ENCODE results near the gene OXSR1.

The OXSR1 gene

GRCh38 chr3:38141173-38141951 is 24.0 kb upstream of the OXSR1 start:
- TF ChIP-seq, protein P1, sequence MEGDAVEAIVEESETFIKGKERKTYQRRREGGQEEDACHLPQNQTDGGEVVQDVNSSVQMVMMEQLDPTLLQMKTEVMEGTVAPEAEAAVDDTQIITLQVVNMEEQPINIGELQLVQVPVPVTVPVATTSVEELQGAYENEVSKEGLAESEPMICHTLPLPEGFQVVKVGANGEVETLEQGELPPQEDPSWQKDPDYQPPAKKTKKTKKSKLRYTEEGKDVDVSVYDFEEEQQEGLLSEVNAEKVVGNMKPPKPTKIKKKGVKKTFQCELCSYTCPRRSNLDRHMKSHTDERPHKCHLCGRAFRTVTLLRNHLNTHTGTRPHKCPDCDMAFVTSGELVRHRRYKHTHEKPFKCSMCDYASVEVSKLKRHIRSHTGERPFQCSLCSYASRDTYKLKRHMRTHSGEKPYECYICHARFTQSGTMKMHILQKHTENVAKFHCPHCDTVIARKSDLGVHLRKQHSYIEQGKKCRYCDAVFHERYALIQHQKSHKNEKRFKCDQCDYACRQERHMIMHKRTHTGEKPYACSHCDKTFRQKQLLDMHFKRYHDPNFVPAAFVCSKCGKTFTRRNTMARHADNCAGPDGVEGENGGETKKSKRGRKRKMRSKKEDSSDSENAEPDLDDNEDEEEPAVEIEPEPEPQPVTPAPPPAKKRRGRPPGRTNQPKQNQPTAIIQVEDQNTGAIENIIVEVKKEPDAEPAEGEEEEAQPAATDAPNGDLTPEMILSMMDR (conservative IDR thresholded peaks at IDR 0.05; ENCODE audit: low read length): no peak
- DNase-seq (ENCODE audit: low read depth): no peak

DNA sequence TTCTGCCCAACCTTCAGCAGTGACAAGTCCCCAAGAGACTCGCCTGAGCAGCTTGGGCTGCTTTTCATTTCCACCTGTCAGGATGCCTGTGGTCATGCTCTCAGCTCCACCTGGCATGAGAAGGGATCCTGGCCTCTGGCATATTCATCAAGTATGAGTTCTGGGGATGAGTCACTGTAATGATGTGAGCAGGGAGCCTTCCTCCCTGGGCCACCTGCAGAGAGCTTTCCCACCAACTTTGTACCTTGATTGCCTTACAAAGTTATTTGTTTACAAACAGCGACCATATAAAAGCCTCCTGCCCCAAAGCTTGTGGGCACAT is 23.4 kb upstream of the OXSR1 start:
- H3K4me3 ChIP-seq (ENCODE audit: low read length): no peak overlapping the region
- TF ChIP-seq, protein P1 (conservative IDR thresholded peaks at IDR 0.05; ENCODE audit: low read length): no peak
- no peak for DNase-seq (ENCODE audit: low read depth)

More at GRCh38 chr3:38141173-38141951, 24.0 kb upstream of the OXSR1 start:
- H3K4me3 ChIP-seq (ENCODE audit: low read length): no peak overlapping the region

GRCh38 chr3:38142959-38143358 is 22.4 kb upstream of the OXSR1 start:
- DNase-seq (ENCODE audit: low read depth): no peak
- TF ChIP-seq, protein P1 (conservative IDR thresholded peaks at IDR 0.05; ENCODE audit: low read length): no peak
- H3K4me3 ChIP-seq (ENCODE audit: low read length): no peak overlapping the region

DNA sequence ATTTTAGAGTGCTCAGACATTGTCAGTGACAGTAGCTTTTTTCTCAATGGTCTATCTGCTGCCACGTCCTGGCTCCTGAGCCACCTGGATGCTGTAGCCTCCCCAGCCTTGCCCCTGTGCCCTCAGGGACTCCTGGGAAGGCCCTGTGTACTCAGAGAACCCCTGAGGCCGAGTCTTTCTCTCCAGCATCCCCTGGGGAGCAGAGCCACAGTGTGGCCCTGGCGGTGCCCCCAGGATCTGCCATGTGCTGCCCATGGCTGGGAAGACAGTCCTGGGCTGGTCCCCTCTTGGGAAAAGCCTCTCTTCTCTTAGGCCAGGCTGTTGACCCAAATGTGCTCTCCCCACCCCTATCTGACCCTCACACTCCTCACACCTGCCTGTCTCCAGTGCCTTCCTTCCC is 21.8 kb upstream of the OXSR1 start:
- no peak for DNase-seq (ENCODE audit: low read depth)
- no peak overlapping the region for H3K4me3 ChIP-seq (ENCODE audit: low read length)
- TF ChIP-seq, protein P1 (conservative IDR thresholded peaks at IDR 0.05; ENCODE audit: low read length): no peak

GRCh38 chr3:38146504-38146903 is 18.8 kb upstream of the OXSR1 start:
- H3K4me3 ChIP-seq (ENCODE audit: low read length): no peak overlapping the region
- no peak for DNase-seq (ENCODE audit: low read depth)
- TF ChIP-seq, protein P1 (conservative IDR thresholded peaks at IDR 0.05; ENCODE audit: low read length): no peak

GRCh38 chr3:38147421-38147820 is 17.9 kb upstream of the OXSR1 start:
- DNase-seq (ENCODE audit: low read depth): no peak
- TF ChIP-seq, protein P1 (conservative IDR thresholded peaks at IDR 0.05; ENCODE audit: low read length): no peak
- H3K4me3 ChIP-seq (ENCODE audit: low read length): no peak overlapping the region

DNA sequence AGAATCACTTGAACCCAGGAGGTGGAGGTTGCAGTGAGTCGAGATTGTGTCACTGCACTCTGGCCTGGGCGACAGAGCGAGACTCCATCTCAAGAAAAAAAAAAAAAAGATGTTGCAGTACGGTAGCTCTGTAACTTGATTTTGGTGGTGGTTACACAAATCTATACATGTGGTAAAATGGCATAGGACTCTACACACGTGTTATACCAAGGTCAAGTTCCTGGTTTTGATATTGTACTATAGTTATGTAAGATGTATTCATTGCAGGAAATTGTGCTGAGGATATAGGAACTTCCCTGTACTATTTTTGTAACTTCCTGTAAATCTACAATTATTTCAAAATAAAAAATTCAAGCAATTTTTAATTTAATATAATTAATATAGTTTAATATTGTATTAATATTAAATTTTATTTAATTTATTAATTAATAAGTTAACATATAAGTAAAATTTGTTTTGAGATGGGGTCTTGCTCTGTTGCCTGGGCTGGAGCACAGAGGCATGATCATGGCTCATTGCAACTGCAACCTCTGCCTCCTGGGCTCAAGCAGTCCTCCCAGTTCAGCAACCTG is 16.9 kb upstream of the OXSR1 start:
- no peak overlapping the region for H3K4me3 ChIP-seq (ENCODE audit: low read length)
- TF ChIP-seq, protein P1 (conservative IDR thresholded peaks at IDR 0.05; ENCODE audit: low read length): no peak
- DNase-seq (ENCODE audit: low read depth): no peak
